ENCODE measurements around the gene SEMA5B.

GRCh38 chr3:123055352-123055751 is 27.8 kb upstream of the SEMA5B start:
- TF ChIP-seq CTCF (conservative IDR thresholded peaks at IDR 0.05; ENCODE audit: low read depth in 2 of 2) (no peak), POLR2AphosphoS5 (IDR thresholded peaks at IDR 0.05; ENCODE audit: low read depth) (no peak), EZH2 (IDR thresholded peaks at IDR 0.05; ENCODE audit: low read depth, unreplicated experiment) (no peak), ZNF114 (CRISPR knock-in tag; IDR thresholded peaks at IDR 0.05) (no peak), CREB1 (CRISPR knock-in tag; IDR thresholded peaks at IDR 0.05; ENCODE audit: low read depth) (no peak), EZH2phosphoT487 (IDR thresholded peaks at IDR 0.05; ENCODE audit: unreplicated experiment) (no peak)
